C4-2B (cell line): Measurements from ENCODE around the gene ATXN1.

Experiments used
- H3K27ac ChIP-seq: fragments of 450-650 bp; 2 replicates; pipeline ENCODE4 v1.5.1; 2017
- CTCF ChIP-seq: fragments of 450-650 bp; conservative IDR thresholded peaks from 2 replicates; pipeline ENCODE4 v1.5.1; 2017; ENCODE audit warnings: mild to moderate bottlenecking
- ZFX ChIP-seq: fragments of 450-650 bp; IDR thresholded peaks from 2 replicates; pipeline ENCODE4 v1.6.1; 2017

ATXN1 gene

GRCh38 chr6:16474772-16475493 is 286.3 kb downstream of the ATXN1 start:
- H3K27ac ChIP-seq = no peak overlapping the region
- TF ChIP-seq CTCF (no peak), ZFX (no peak)

- TF ChIP-seq CTCF = no peak
- TF ChIP-seq ZFX = no peak
- no peak overlapping the region for H3K27ac ChIP-seq
Observed at GRCh38 chr6:16473908-16474771, 287.1 kb downstream of the ATXN1 start.

- TF ChIP-seq ZFX (no peak), CTCF (no peak)
- no peak overlapping the region for H3K27ac ChIP-seq
Observed at GRCh38 chr6:16473184-16473907, 287.9 kb downstream of the ATXN1 start.

GRCh38 chr6:16472349-16473069 is 288.8 kb downstream of the ATXN1 start:
- no peak overlapping the region for H3K27ac ChIP-seq
- TF ChIP-seq ZFX (no peak), CTCF (no peak)

- no peak overlapping the region for H3K27ac ChIP-seq
- TF ChIP-seq ZFX (no peak), CTCF (no peak)
Observed at GRCh38 chr6:16471910-16472297, 289.4 kb downstream of the ATXN1 start.

GRCh38 chr6:16471222-16471909 is 289.9 kb downstream of the ATXN1 start:
- TF ChIP-seq ZFX (no peak), CTCF (no peak)

More at GRCh38 chr6:16471222-16471909, 289.9 kb downstream of the ATXN1 start:
- no peak overlapping the region for H3K27ac ChIP-seq
